Right lobe of liver (tissue), 6 donors: ENCODE data around the gene MAP7D1. TPM values are rescaled to one million over a fixed set of nuclear protein-coding genes. Genes with fewer than 3 reads are reported as not detected.

Experiments
- ATAC-seq, 4 donors: fragments of 200-7000 bp; cut with Tn5 transposase; one replicate each; pipeline ENCODE4 v1.9.1; 2020; ENCODE audit warnings: mild to moderate bottlenecking in 4 of 4, moderate library complexity in 4 of 4
- DNase-seq, 3 donors: peaks; one replicate each; pipeline ENCODE4 v3.0.0-alpha.2; 2020
- H3K27ac ChIP-seq, 3 donors: fragments of 200-600 bp; one replicate each; pipeline ENCODE4 v1.8.0; 2022
- H3K27me3 ChIP-seq, 2 donors: fragments of 200-600 bp; one replicate each; pipeline ENCODE4 v1.8.0; 2022
- H3K36me3 ChIP-seq, 4 donors: fragments of 200-600 bp; sonication (generic) in 1 of 4; one replicate each; pipeline versions ENCODE4 v1.5.1 to v1.8.0; 2017 to 2022; ENCODE audit warnings: control low read depth in 1 of 4
- H3K4me1 ChIP-seq, 4 donors: fragments of 200-600 bp; sonication (generic) in 1 of 4; one replicate each; pipeline versions ENCODE4 v1.5.1 to v1.8.0; 2017 to 2022; ENCODE audit warnings: control low read depth in 1 of 4
- H3K4me3 ChIP-seq, 3 donors: fragments of 200-600 bp; one replicate each; pipeline ENCODE4 v1.8.0; 2022
- H3K9me3 ChIP-seq, 4 donors: fragments of 200-600 bp; sonication (generic) in 1 of 4; one replicate each; pipeline versions ENCODE4 v1.5.1 to v1.8.0; 2017 to 2022; ENCODE audit warnings: control low read depth in 1 of 4
- CTCF ChIP-seq, 4 donors: fragments of 200-600 bp in 3 of 4; fragments of 450-650 bp in 1 of 4; IDR thresholded peaks; one replicate each; pipeline versions ENCODE4 v1.5.1 to v1.8.0; 2016 to 2022; ENCODE audit warnings: antibody characterized with exemption in 4 of 4, mild to moderate bottlenecking in 2 of 4
- POLR2A ChIP-seq: fragments of 450-650 bp; IDR thresholded peaks from one replicate; pipeline ENCODE4 v1.6.1; 2017; ENCODE audit warnings: antibody characterized with exemption, mild to moderate bottlenecking
- WGBS: methylation state at CpG from one replicate; pipeline ENCODE4 v1.1.6; 2018; ENCODE audit warnings: low coverage, low lambda C conversion rate; ENCODE audit not compliant: insufficient coverage; ENCODE audit errors: missing lambda C conversion rate; 5-methylcytosine and 5-hydroxymethylcytosine counted together
- intact Hi-C, 2 donors: fragments of 100-400 bp; cut with DNase I; formaldehyde crosslinking; loops; one replicate each; pipeline versions ENCODE4 v1.11.2 to v1.14.1; 2022
- total RNA-seq, 6 experiments: library from RNA; depleted of rRNA in 2 of 6; stranded (reverse); fragments of >200 nt in 2 of 6; fragmentation: NEBNext Ultra II Directional in 3 of 6; extraction: Animal tissue kit (Norgen Biotek cat#: 25700) in 3 of 6; gene quantifications; one replicate each; pipeline versions ENCODE4 v1.1.0 to v1.2.4, GENCODE V29; 2016 to 2023
- donor health status: DM: no; HTN: yes; CAD: no.
- donor health status: DM: no; HTN: no; CAD: no.
- donor health status: DM: no; HTN: no; CAD: no.
- donor health status: DM: no; HTN: yes; CAD: no.
- donor health status: DM: no; HTN: yes; CAD: no.

The MAP7D1 gene
- total RNA-seq, 6 experiments from 2014 or later = 10.2 to 28.2 (median 15.8) TPM

GRCh38 chr1:36163426-36163825 is 7.5 kb downstream of the MAP7D1 start:
- Histone ChIP-seq H3K4me3 (no peak overlapping the region), H3K36me3 (no peaks in the 10 kb centered on the region), H3K27me3 (no peaks in the 10 kb centered on the region), H3K27ac (no peak overlapping the region), H3K4me1 (peaks cover 0 to 9% (median 1%) of the 10 kb centered on the region in 4 donors), H3K9me3 (no peaks in the 10 kb centered on the region)
- ATAC-seq (no peak), DNase-seq (no peak)
- intact Hi-C loops = no loop called here
- TF ChIP-seq POLR2A (no peak), CTCF (IDR thresholded peaks at IDR 0.05) (no peak)

DNA sequence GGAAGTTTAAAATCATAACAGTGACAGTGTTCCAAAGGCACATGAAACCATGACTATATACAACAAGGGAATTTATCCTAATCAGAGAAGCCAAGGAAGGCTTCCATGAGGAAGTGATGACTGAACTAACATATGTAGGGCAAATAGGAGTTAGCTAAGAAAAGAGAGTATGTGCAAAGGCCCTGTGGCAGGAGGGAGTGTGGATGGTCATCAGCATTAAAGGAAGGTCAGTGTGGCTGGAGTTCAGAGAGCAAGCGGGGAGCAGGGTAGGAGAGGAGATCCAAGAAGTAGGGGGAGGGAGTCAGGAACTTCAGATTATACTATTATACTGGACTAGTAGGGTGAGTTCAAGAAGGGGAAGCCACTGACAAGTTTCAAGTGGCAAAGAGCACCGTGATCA is 8.4 kb downstream of the MAP7D1 start:
- 83% methylated on average over 2 of the region's 2 CpGs for WGBS
- no peaks in the 10 kb centered on the region for H3K36me3 ChIP-seq
- H3K4me1 ChIP-seq = peaks cover 0 to 9% (median 1%) of the 10 kb centered on the region in 4 donors
- no peak for DNase-seq
- no peak for ATAC-seq
- no peak overlapping the region for H3K4me3 ChIP-seq
- H3K27me3 ChIP-seq = no peaks in the 10 kb centered on the region
- intact Hi-C loops = no loop called here
- TF ChIP-seq POLR2A (no peak), CTCF (IDR thresholded peaks at IDR 0.05) (no peak)
- H3K9me3 ChIP-seq = no peaks in the 10 kb centered on the region
- H3K27ac ChIP-seq = no peak overlapping the region

GRCh38 chr1:36165145-36165544 is 9.2 kb downstream of the MAP7D1 start:
- no peak for ATAC-seq
- Histone ChIP-seq H3K4me1 (peaks cover 0 to 5% (median 1%) of the 10 kb centered on the region in 4 donors), H3K4me3 (no peak overlapping the region), H3K36me3 (no peaks in the 10 kb centered on the region), H3K9me3 (no peaks in the 10 kb centered on the region), H3K27me3 (no peaks in the 10 kb centered on the region), H3K27ac (no peak overlapping the region)
- DNase-seq = no peak
- TF ChIP-seq CTCF (IDR thresholded peaks at IDR 0.05) (no peak), POLR2A (no peak)
- 83% methylated on average over 1 of the region's 1 CpG for WGBS
- intact Hi-C loops = no loop called here

DNA sequence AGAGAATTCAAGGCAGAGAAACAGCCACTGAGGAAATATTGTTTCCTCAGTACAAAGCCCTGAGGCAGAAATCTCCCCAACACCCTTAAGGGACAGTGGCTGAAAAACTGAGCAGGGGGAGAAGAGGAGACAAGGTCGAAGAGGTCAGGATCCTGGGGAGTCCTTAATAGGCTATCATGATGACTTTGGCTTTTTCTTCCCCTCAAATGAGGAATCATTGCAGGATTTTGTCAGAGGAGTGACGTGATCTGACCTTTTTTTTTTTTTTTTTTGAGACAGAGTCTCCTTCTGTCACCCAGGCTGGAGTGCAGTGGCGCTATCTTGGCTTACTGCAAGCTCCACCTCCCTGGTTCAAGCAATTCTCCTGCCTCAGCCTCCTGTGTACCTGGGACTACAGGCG is 10.2 kb downstream of the MAP7D1 start:
- ATAC-seq = no peak
- Histone ChIP-seq H3K4me1 (no peaks in the 10 kb centered on the region), H3K4me3 (no peak overlapping the region), H3K27me3 (no peaks in the 10 kb centered on the region), H3K36me3 (peaks cover 0 to 1% (median 0%) of the 10 kb centered on the region in 4 donors), H3K9me3 (no peaks in the 10 kb centered on the region), H3K27ac (no peak overlapping the region)
- no peak for DNase-seq
- intact Hi-C loops = no loop called here
- WGBS = 54% methylated on average over 3 of the region's 4 CpGs
- no peak for TF ChIP-seq POLR2A
- no peak for TF ChIP-seq CTCF (IDR thresholded peaks at IDR 0.05)
